GM23338 (cell line): ENCODE data around the gene CCDC12.

Experiments
- CREB1 ChIP-seq: fragments of 250-450 bp; sonication (Bioruptor Pico); IDR thresholded peaks from 2 replicates; pipeline ENCODE4 v1.5.0; 2020; ENCODE audit warnings: low read depth, mild to moderate bottlenecking, moderate library complexity
- CTCF ChIP-seq, 2 experiments: fragments of 200-600 bp in 1 of 2; sonication (generic) in 1 of 2; conservative IDR thresholded peaks; 2 replicates each; pipeline versions ENCODE4 v1.5.1 to v1.6.1; 2016 to 2017; ENCODE audit warnings: antibody characterized with exemption in 2 of 2, low read depth in 2 of 2, mild to moderate bottlenecking in 2 of 2, moderate library complexity in 1 of 2
- EZH2 ChIP-seq: fragments of 200-600 bp; sonication (generic); IDR thresholded peaks from one replicate; pipeline ENCODE4 v1.8.0; 2017; ENCODE audit warnings: antibody characterized with exemption, mild to moderate bottlenecking, low read depth; ENCODE audit not compliant: unreplicated experiment
- EZH2phosphoT487 ChIP-seq: fragments of 200-600 bp; sonication (generic); IDR thresholded peaks from one replicate; pipeline ENCODE4 v1.8.1; 2018; ENCODE audit warnings: antibody characterized with exemption; ENCODE audit not compliant: unreplicated experiment
- JUNB ChIP-seq: IDR thresholded peaks from one replicate; pipeline ENCODE4 v1.6.1; 2016; ENCODE audit warnings: antibody characterized with exemption; ENCODE audit not compliant: unreplicated experiment
- NANOG ChIP-seq: IDR thresholded peaks from 2 replicates; pipeline ENCODE4 v1.6.1; 2016; ENCODE audit warnings: antibody characterized with exemption, borderline replicate concordance
- POLR2AphosphoS5 ChIP-seq: IDR thresholded peaks from 2 replicates; pipeline ENCODE4 v1.6.1; 2016; ENCODE audit warnings: antibody characterized with exemption, low read depth
- REST ChIP-seq: IDR thresholded peaks from one replicate; pipeline ENCODE4 v1.6.1; 2018; ENCODE audit warnings: antibody characterized with exemption; ENCODE audit not compliant: unreplicated experiment
- ZNF331 ChIP-seq: fragments of 250-450 bp; sonication (Bioruptor Pico); IDR thresholded peaks from 2 replicates; pipeline ENCODE4 v1.5.0; 2020; ENCODE audit warnings: low read depth, mild to moderate bottlenecking, moderate library complexity
- TF ChIP-seq, protein P1 (sequence below): fragments of 250-450 bp; sonication (Bioruptor Pico); IDR thresholded peaks from 2 replicates; pipeline ENCODE4 v1.5.0; 2020; ENCODE audit warnings: mild to moderate bottlenecking, moderate library complexity

DNA sequence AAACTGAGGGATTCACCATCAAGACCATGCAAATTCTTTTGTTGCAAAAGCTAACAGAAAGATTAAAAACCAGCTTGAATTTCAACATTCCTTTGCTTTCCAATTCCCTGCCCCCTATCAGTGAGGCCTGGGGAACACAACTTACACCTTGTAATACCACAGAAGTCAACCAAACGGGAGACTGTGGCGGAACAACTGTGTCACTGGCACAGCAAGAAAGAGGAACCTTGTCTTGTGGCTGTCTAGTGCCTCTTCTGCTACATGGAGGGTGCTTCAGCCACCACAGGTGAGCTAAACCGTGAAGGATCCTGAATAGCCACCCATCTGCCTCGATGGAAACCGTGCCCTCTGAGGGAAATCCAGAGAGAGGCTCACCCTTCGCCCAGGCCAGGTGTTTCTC lies 11.4 kb downstream of the CCDC12 start:
- TF ChIP-seq CTCF (conservative IDR thresholded peaks at IDR 0.05; ENCODE audit: low read depth in 2 of 2) (no peak), REST (no peak), EZH2 (no peak), EZH2phosphoT487 (no peak), ZNF331 (CRISPR knock-in tag) (no peak), POLR2AphosphoS5 (no peak), JUNB (no peak), NANOG (no peak), CREB1 (CRISPR knock-in tag) (no peak)
- TF ChIP-seq, protein P1, sequence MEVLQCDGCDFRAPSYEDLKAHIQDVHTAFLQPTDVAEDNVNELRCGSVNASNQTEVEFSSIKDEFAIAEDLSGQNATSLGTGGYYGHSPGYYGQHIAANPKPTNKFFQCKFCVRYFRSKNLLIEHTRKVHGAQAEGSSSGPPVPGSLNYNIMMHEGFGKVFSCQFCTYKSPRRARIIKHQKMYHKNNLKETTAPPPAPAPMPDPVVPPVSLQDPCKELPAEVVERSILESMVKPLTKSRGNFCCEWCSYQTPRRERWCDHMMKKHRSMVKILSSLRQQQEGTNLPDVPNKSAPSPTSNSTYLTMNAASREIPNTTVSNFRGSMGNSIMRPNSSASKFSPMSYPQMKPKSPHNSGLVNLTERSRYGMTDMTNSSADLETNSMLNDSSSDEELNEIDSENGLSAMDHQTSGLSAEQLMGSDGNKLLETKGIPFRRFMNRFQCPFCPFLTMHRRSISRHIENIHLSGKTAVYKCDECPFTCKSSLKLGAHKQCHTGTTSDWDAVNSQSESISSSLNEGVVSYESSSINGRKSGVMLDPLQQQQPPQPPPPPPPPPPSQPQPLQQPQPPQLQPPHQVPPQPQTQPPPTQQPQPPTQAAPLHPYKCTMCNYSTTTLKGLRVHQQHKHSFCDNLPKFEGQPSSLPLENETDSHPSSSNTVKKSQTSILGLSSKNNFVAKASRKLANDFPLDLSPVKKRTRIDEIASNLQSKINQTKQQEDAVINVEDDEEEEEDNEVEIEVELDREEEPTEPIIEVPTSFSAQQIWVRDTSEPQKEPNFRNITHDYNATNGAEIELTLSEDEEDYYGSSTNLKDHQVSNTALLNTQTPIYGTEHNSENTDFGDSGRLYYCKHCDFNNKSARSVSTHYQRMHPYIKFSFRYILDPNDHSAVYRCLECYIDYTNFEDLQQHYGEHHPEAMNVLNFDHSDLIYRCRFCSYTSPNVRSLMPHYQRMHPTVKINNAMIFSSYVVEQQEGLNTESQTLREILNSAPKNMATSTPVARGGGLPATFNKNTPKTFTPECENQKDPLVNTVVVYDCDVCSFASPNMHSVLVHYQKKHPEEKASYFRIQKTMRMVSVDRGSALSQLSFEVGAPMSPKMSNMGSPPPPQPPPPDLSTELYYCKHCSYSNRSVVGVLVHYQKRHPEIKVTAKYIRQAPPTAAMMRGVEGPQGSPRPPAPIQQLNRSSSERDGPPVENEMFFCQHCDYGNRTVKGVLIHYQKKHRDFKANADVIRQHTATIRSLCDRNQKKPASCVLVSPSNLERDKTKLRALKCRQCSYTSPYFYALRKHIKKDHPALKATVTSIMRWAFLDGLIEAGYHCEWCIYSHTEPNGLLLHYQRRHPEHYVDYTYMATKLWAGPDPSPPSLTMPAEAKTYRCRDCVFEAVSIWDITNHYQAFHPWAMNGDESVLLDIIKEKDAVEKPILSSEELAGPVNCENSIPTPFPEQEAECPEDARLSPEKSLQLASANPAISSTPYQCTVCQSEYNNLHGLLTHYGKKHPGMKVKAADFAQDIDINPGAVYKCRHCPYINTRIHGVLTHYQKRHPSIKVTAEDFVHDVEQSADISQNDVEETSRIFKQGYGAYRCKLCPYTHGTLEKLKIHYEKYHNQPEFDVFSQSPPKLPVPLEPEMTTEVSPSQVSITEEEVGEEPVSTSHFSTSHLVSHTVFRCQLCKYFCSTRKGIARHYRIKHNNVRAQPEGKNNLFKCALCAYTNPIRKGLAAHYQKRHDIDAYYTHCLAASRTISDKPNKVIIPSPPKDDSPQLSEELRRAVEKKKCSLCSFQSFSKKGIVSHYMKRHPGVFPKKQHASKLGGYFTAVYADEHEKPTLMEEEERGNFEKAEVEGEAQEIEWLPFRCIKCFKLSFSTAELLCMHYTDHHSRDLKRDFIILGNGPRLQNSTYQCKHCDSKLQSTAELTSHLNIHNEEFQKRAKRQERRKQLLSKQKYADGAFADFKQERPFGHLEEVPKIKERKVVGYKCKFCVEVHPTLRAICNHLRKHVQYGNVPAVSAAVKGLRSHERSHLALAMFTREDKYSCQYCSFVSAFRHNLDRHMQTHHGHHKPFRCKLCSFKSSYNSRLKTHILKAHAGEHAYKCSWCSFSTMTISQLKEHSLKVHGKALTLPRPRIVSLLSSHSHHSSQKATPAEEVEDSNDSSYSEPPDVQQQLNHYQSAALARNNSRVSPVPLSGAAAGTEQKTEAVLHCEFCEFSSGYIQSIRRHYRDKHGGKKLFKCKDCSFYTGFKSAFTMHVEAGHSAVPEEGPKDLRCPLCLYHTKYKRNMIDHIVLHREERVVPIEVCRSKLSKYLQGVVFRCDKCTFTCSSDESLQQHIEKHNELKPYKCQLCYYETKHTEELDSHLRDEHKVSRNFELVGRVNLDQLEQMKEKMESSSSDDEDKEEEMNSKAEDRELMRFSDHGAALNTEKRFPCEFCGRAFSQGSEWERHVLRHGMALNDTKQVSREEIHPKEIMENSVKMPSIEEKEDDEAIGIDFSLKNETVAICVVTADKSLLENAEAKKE (CRISPR knock-in tag) = no peak
